DMS53 treated with DMSO at 0.1 percent for 48 hours (cell line): Measurements from ENCODE around the gene CDH11.

Experiments used
- DNase-seq: peaks from one replicate; lab custom pipeline; 2025; ENCODE audit not compliant: unreplicated experiment; lab: John Stamatoyannopoulos, UW

CDH11 gene

DNA sequence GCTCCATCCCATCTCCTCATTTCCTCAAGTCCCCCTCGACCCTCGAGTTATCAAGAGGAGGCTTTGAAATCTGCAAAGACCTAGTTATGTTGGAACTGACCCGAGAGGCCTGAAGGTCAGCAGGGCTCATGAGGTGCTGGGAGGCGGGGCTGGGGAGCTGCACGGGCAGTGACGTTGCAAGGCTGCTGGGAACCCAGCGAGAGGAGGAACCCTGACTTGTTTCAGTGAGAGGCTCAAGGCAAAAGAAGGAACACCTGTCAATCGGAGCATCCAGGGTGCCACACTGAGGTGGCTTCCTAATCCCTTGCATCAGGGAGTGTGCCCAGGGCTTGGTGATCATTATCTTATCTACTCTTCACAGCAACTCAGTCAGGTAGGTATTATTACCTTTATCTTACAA, 86.9 kb downstream of the CDH11 start:
- no peak for DNase-seq

- no peak for DNase-seq
Observed at GRCh38 chr16:65032387-65032786, 89.5 kb downstream of the CDH11 start.

- no peak for DNase-seq
Observed at GRCh38 chr16:65024767-65025178, 97.1 kb downstream of the CDH11 start.

- no peak for DNase-seq
Observed at GRCh38 chr16:65023802-65024201, 98.1 kb downstream of the CDH11 start.

DNA sequence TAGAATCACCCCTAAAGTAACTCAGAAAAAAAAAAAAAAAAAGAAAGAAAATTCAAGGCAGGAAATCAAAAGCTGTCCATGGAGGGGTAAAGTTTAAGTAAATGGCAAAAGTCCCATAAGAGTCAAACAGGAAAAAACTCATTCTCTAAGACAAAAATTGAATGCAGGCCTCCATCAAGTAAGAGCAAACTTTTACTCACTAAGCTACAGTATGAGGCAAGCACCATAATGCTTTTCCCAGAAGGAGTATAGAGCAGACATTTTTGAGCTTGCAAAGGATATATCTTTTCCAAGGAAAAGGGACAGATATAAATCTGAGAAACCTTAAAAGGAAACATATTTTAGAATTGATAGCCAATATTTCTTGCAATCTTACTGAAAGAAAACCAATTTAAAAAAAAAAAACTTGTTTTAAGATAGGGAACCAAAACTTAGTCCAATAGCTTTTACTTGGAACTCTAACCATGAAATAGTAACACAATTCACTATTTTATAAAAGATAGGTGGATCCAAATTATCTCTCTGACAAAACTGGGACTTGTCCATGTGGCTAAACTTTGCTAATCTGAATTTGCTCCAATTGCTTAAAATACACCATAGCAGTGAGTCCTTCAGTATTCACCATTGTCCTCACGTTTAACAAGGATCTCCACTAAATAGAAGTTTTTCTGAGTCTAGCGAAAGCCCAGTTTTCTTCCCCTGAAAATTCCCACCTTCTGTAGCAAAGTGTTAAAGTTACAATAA, 99.8 kb downstream of the CDH11 start:
- no peak for DNase-seq

- DNase-seq: no peak
Observed at GRCh38 chr16:65016754-65017153, 105.1 kb downstream of the CDH11 start.

- no peak for DNase-seq
Observed at GRCh38 chr16:65015599-65015998, 106.3 kb downstream of the CDH11 start.

GRCh38 chr16:65012357-65012756, 109.5 kb downstream of the CDH11 start:
- no peak for DNase-seq

DNA sequence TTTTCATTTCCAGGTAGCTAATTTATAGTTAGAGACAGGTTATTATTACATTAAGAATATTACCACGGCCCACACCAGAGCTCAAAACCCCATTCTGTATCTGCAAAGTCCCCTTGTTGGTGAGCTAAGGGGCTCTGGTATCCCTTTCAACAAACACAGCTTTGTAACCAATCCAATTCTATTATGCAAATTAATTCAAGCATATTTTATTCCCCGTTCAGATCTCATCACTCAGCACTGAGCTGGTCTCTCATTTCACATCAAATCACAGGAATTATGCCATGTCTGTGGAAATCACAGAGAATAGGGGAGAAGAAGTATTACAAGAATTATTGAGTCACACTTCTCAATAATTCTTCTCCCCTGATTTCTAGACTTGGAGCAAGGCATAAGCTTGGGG, 111.7 kb downstream of the CDH11 start:
- no peak for DNase-seq

DNA sequence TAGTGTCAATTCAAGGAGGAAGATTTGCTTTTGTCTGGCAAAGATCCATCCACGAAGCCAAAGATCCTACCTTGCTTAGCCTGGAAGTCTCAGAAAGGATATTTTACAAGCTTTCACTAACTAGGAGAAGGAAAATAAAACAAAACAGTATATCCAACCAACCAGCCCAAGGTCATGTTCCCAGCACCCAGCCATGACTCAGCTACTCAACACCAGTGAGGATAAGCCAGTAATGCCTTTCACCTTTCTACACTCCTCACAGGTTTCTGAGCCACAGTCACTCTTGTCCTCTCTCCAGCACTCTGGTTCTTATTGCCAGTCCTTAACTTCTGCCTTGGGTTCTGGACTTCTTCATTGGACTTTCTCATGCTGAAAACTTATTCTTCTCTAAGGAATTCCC, 116.2 kb downstream of the CDH11 start:
- DNase-seq: no peak

DNA sequence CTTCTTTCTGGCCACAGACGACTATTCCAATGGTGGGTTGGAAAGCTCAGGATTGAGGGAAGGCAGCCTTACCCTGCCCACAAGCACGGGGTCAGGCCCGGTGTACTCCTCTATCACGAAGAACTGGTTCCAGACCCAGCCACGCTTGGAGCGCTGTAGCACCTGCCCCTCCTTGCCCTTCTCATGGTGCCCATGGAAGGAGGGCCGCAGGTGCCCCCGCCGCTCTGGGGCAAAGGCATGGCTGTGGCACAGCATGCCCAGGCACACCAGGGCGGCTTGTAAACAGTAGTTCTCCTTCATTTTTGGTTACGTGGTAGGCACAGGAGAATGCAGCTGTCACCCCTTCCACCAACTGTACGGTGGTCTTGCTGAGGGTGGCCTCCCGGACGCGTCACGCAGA, 117.3 kb downstream of the CDH11 start:
- no peak for DNase-seq

GRCh38 chr16:65003621-65004020, 118.2 kb downstream of the CDH11 start:
- no peak for DNase-seq

- no peak for DNase-seq
Observed at GRCh38 chr16:65002265-65002664, 119.6 kb downstream of the CDH11 start.

DNA sequence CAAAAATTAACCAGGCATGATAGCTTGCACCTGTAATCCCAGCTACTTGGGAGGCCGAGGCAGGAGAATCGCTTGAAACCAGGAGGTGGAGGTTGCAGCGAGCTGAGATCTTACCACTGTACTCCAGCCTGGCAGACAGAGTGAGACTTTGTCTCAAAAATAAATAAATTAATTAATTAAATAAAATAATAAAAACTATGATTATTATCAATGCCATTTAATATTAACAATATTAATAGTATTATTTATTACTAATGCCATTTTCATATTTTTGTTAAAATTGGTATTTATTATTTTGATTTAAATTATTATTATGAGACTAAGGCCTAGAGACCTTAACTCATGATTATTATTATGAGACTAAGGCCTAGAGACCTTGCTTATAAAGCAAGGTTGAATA, 121.2 kb downstream of the CDH11 start:
- no peak for DNase-seq

DNA sequence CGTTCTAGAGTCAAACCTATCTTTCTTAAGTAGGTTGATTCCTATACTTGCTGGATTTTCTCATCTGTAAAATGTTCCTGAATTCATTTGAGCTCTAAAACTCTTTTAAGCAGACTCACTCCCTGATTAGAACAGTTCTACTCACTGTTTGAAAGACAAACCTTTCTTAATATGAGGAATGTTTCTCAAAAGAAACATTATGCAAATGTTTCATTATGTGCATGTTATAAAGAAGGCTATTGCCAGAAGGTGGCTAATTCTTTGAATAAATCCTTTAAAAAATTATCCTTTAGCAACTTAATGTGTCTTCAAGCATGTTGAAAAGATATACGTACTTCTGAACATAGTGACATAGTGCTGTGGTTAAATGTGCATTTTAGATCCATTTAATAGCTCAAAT, 124.1 kb downstream of the CDH11 start:
- DNase-seq: no peak

DNA sequence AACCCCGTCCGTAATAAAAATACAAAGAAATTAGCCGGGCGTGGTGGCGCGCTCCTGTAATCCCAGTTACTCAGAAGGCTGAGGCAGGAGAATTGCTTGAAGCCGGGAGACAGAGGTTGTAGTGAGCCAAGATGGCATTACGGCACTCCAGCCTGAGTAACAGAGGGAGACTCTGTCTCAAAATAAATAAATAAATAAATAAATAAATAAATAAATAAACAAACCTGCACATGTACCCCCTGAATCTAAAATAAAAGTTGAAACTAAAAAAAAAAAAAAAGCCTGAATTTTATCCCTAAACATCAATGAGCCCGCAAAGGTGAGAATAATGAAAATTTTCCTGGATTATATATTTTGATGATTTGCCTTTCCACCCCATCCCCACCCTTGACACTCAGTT, 124.7 kb downstream of the CDH11 start:
- no peak for DNase-seq

- DNase-seq: peak; percentile 32
Observed at GRCh38 chr16:64996641-64997040, 125.2 kb downstream of the CDH11 start.

- DNase-seq: no peak
Observed at GRCh38 chr16:64993464-64993863, 128.4 kb downstream of the CDH11 start.

DNA sequence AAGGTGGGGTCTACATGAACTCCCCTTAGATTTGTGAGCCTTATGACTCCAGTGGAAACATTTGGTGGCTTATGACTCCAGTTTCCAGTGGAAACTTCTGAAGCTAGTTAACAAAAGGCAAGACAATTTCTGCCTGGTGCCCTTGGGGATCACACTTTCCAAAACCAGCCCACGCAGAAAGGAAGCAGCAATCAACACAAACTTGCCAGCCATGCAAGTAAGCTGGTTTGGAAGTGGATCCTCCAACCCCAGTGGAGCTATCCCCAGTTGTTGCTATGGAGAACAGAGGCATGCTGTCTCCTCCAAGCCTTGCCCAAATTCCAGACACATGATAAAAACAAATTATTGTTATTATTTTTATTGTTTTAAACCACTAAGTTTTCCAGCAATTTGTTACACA, 130.9 kb downstream of the CDH11 start:
- no peak for DNase-seq

DNA sequence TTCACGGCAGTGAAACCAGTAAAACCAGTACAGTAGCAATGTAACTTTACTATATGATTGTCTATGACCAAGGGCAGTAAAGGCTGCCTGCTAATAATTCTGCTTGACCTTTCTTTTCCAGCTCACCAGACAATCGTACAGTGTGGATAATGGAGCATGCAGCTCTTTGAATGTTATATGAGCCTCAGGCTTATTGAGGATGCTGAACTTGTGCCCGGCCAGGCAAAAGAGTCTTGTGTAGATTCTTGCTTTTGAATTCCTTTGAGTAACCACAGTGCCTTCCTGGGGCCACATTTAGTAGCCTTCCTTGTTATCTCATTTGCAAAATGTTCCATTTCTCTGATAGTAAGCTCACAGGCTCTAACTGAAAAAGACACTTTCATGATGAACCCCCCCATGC, 131.8 kb downstream of the CDH11 start:
- DNase-seq: no peak

- no peak for DNase-seq
Observed at GRCh38 chr16:64989050-64989449, 132.8 kb downstream of the CDH11 start.

DNA sequence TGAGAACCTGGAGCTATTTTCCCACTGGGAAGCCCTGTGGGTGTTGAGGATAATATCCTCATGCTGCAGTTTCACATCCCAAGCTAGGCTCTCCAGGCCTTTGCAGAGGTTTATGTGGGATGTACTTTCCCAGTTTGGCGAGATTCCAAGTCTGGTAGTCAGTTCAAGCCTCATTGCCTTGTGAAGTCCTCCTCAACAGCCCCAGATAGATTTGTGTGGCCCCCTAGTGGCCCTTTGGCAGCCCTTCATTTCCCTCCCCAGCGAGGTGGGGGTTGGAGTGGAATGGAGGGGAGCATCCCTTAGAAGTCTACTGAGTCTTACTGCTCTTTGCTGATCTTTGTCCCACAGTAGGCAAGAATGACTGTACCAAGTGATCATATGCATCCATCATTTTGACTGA, 137.9 kb downstream of the CDH11 start:
- DNase-seq: no peak

- DNase-seq: no peak
Observed at GRCh38 chr16:64983231-64983630, 138.6 kb downstream of the CDH11 start.
